ENCODE results near the gene GTSE1.

- TF ChIP-seq CTCF (IDR thresholded peaks at IDR 0.05) (no peak), EZH2 (IDR thresholded peaks at IDR 0.05; ENCODE audit: borderline replicate concordance, insufficient read depth, low read depth, low read length, poor library complexity, severe bottlenecking) (no peak)
Measured at GRCh38 chr22:46361826-46362202, 65.1 kb downstream of the GTSE1 start.

Data from B cell (primary cell).